ENCODE results near the gene SRMS.

The SRMS gene

DNA sequence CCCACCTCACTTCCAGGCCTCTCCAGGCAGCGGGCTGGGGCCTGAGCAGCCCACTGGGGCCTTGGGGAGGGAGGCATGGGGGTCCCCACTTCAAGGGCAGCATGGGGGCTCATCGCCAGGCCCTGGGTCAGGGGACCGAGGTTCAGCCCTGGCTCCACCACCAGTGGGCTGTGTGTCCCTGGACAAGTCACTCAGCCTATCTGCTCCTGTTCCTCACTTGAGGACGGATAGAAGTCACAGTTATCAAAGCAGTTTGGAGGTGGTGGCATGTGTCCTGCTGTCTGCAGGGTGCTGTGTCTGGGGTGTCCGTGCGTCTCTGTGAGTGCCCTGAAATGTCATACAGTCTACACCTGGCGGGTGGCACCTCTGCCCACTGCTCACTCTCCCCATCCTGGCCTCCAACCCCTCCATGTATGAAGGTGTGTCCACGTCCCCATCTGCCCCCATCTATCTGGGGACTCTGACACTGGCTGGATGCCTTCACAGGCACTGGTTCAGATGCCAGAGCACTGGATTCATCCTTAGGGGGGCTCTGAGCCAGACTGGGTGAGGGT lies 52.3 kb downstream of the SRMS start:
- TF ChIP-seq, protein P1, sequence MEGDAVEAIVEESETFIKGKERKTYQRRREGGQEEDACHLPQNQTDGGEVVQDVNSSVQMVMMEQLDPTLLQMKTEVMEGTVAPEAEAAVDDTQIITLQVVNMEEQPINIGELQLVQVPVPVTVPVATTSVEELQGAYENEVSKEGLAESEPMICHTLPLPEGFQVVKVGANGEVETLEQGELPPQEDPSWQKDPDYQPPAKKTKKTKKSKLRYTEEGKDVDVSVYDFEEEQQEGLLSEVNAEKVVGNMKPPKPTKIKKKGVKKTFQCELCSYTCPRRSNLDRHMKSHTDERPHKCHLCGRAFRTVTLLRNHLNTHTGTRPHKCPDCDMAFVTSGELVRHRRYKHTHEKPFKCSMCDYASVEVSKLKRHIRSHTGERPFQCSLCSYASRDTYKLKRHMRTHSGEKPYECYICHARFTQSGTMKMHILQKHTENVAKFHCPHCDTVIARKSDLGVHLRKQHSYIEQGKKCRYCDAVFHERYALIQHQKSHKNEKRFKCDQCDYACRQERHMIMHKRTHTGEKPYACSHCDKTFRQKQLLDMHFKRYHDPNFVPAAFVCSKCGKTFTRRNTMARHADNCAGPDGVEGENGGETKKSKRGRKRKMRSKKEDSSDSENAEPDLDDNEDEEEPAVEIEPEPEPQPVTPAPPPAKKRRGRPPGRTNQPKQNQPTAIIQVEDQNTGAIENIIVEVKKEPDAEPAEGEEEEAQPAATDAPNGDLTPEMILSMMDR (IDR thresholded peaks at IDR 0.05; ENCODE audit: extremely low read depth, insufficient read depth, missing control alignments): no peak

DNA sequence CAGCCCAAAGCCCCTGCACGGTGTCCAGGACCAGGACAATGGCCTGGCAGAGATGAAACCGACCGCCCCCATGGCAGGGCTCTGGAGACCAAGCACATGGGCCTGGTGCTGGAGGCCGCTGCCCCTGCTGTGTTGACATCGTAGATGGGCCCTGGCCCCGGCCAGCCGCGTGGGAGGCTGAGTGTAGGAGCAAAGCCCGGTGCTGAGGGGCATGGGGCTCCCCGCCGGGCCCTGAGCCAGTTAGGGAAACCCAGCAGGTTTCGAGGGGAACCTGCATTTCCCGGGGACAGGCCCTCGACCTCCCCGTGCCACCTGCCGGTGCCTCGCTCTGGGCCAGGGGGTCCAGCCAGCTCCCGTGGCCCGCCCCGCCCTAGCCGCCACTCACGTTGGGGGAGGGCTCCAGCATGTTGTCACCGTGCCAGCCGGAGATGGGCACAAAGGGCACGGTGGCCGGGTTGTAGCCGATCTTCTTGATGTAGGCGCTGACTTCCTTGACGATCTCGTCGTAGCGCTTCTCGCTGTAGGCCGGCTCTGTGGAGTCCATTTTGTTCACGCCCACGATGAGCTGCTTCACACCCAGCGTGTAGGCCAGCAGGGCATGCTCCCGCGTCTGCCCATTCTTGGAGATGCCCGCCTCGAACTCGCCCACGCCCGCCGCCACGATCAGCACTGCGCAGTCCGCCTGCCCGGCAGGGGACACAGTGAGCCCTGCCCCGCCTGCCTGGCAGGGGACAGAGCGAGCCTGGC lies 53.0 kb downstream of the SRMS start:
- in situ Hi-C loops (cut with MboI; ENCODE audit: low pct_unique_long_range_greater_than_20kb, low sequenced_read_pairs, unreplicated experiment): no loop called here
- DNase-seq (ENCODE audit: low spot score): no peak
- TF ChIP-seq, protein P1 (IDR thresholded peaks at IDR 0.05; ENCODE audit: extremely low read depth, insufficient read depth, missing control alignments): no peak

More for the DNA sequence above, 52.3 kb downstream of the SRMS start:
- DNase-seq (ENCODE audit: low spot score): no peak
- in situ Hi-C loops (cut with MboI; ENCODE audit: low pct_unique_long_range_greater_than_20kb, low sequenced_read_pairs, unreplicated experiment): no loop called here

DNA sequence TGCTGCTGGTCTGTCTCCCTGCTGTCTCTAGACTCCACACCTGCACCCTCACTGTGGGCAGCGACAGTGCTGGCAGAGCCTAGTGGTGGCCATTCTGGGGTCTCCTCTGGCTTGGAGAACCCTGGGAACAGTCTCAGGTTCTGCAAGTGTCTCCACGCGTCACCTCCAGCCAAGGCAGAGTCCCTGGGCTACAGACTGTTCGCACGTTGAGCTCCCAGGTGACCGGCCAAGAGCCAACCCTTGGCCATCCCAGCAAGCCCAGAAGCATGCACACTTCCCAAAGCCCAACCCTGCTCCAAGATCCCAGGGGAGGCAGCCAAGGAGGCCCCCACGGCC lies 53.5 kb downstream of the SRMS start:
- in situ Hi-C loops (cut with MboI; ENCODE audit: low pct_unique_long_range_greater_than_20kb, low sequenced_read_pairs, unreplicated experiment): no loop called here
- no peak for DNase-seq (ENCODE audit: low spot score)
- TF ChIP-seq, protein P1 (IDR thresholded peaks at IDR 0.05; ENCODE audit: extremely low read depth, insufficient read depth, missing control alignments): no peak

DNA sequence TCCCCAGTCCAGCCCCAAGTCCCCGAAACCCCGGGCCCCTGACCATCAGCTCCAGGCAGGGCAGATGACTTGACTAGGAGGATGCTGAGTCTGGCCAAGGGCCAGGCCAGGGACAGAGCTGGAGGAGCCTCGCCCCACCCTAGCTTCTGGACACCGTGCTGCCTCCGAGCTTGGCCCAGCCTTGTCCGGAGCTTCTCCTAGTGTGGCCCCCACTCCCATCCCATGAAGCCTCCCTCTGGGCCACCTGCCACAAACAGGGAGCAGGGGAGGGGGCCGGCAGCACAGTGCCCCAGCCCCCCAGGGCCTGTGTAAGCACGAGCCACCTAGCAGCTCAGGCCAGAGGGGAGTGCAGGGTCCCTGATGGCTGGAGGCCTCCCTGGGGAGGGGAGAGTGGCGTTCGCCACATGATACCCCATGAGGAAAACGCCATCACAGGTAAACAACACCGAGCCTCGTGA lies 54.0 kb downstream of the SRMS start:
- TF ChIP-seq, protein P1 (IDR thresholded peaks at IDR 0.05; ENCODE audit: extremely low read depth, insufficient read depth, missing control alignments): no peak
- in situ Hi-C loops (cut with MboI; ENCODE audit: low pct_unique_long_range_greater_than_20kb, low sequenced_read_pairs, unreplicated experiment): no loop called here
- no peak for DNase-seq (ENCODE audit: low spot score)

DNA sequence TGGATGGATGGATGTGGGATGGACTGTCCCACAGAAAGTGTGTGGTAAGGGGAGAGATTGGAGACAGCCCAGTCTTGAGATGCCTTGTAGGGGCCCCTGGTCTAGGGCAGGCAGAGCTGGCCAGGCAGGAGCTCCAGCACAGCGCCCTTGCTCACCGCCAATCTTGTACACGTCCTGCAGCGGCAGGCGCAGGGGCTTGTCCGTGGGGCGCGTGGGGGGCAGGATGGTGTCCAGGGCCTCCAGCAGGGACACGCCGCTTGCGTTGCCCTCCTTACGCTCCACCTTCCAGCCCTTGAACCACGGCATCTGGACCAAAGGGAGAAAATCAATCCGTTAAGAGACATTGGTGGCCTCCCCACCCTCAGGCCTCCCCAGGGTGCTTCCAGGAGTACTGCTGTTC lies 54.6 kb downstream of the SRMS start:
- DNase-seq (ENCODE audit: low spot score): no peak
- TF ChIP-seq, protein P1 (IDR thresholded peaks at IDR 0.05; ENCODE audit: extremely low read depth, insufficient read depth, missing control alignments): no peak
- in situ Hi-C loops (cut with MboI; ENCODE audit: low pct_unique_long_range_greater_than_20kb, low sequenced_read_pairs, unreplicated experiment): no loop called here

DNA sequence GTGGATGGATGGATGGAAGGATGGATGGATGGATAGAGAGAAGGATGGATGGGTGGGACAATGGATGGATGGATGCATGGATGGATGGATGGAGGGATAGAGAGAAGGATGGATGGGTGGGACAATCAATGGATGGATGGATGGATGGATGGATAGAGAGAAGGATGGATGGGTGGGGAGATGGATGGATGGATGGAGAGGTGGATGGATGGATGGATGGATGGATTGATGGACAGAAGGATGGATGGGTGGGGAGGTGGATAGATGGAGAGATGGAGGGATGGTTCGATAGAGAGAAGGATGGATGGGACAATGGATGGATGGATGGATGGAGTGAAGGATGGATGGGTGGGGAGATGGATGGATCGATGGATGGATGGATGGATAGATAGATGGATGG lies 55.0 kb downstream of the SRMS start:
- DNase-seq (ENCODE audit: low spot score): no peak
- TF ChIP-seq, protein P1 (IDR thresholded peaks at IDR 0.05; ENCODE audit: extremely low read depth, insufficient read depth, missing control alignments): no peak
- in situ Hi-C loops (cut with MboI; ENCODE audit: low pct_unique_long_range_greater_than_20kb, low sequenced_read_pairs, unreplicated experiment): no loop called here

Measured in GM13977 (cell line).